ENCODE data around the gene PFKP.

- TF ChIP-seq, protein P1, sequence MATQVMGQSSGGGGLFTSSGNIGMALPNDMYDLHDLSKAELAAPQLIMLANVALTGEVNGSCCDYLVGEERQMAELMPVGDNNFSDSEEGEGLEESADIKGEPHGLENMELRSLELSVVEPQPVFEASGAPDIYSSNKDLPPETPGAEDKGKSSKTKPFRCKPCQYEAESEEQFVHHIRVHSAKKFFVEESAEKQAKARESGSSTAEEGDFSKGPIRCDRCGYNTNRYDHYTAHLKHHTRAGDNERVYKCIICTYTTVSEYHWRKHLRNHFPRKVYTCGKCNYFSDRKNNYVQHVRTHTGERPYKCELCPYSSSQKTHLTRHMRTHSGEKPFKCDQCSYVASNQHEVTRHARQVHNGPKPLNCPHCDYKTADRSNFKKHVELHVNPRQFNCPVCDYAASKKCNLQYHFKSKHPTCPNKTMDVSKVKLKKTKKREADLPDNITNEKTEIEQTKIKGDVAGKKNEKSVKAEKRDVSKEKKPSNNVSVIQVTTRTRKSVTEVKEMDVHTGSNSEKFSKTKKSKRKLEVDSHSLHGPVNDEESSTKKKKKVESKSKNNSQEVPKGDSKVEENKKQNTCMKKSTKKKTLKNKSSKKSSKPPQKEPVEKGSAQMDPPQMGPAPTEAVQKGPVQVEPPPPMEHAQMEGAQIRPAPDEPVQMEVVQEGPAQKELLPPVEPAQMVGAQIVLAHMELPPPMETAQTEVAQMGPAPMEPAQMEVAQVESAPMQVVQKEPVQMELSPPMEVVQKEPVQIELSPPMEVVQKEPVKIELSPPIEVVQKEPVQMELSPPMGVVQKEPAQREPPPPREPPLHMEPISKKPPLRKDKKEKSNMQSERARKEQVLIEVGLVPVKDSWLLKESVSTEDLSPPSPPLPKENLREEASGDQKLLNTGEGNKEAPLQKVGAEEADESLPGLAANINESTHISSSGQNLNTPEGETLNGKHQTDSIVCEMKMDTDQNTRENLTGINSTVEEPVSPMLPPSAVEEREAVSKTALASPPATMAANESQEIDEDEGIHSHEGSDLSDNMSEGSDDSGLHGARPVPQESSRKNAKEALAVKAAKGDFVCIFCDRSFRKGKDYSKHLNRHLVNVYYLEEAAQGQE (IDR thresholded peaks at IDR 0.05; ENCODE audit: insufficient replicate concordance, low read depth), result no peak
- TF ChIP-seq CTCF (IDR thresholded peaks at IDR 0.05; ENCODE audit: insufficient read depth, low read length) (no peak), POLR2AphosphoS5 (IDR thresholded peaks at IDR 0.05; ENCODE audit: low read depth) (no peak), GABPA (IDR thresholded peaks at IDR 0.05; ENCODE audit: low read depth) (no peak), SPI1 (IDR thresholded peaks at IDR 0.05; ENCODE audit: borderline replicate concordance, low read depth) (no peak)
Measured at GRCh38 chr10:3037182-3037581, 30.2 kb upstream of the PFKP start.

Measured in HL-60 (cell line).